ENCODE data around the gene DLGAP1. TPM values are rescaled to one million over a fixed set of nuclear protein-coding genes. Genes with fewer than 3 reads are reported as not detected.

Gene DLGAP1
- total and polyA plus RNA-seq, 5 experiments from 2014 or later = not detected

- POLR2A ChIA-PET = no interaction called here
- Mint-ChIP-seq H3K27me3 (peaks cover 5 to 33% (median 13%) of the 10 kb centered on the region in 5 donors), H3K4me1 (no peaks in the 10 kb centered on the region), H3K9me3 (no peaks in the 10 kb centered on the region), H3K27ac (no peak overlapping the region), H3K4me3 (no peak overlapping the region), H3K36me3 (no peaks in the 10 kb centered on the region)
- ATAC-seq (no peak), DNase-seq (no peak)
Measured at GRCh38 chr18:3793545-3793944, 661.6 kb downstream of the DLGAP1 start.

- ATAC-seq (no peak), DNase-seq (no peak)
- POLR2A ChIA-PET = no interaction called here
- Mint-ChIP-seq H3K27ac (no peak overlapping the region), H3K4me3 (no peak overlapping the region), H3K27me3 (peaks cover 5 to 31% (median 12%) of the 10 kb centered on the region in 5 donors), H3K36me3 (no peaks in the 10 kb centered on the region), H3K4me1 (no peaks in the 10 kb centered on the region), H3K9me3 (no peaks in the 10 kb centered on the region)
Measured at GRCh38 chr18:3793111-3793510, 662.0 kb downstream of the DLGAP1 start.

DNA sequence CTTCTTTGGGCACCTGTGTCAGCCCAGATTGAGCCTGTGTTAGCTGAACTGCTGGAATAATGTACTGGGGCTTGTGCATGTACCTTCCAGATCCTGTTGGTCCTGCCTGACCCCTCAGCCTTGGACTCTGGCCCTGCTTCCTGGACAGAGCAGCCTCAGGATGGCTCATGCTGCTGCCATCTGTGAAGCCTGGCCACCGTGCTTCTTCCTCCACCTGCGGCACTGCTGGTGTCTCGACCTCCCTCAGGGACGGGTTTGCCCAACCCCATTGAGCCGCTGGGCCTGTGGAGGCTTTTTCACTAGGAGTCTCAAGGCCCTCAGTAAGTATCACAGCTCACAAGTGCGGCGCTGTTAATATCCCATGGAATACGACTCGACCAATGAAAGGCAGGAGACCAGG is 662.4 kb downstream of the DLGAP1 start:
- no peaks in the 10 kb centered on the region for H3K9me3 Mint-ChIP-seq
- no peaks in the 10 kb centered on the region for H3K4me1 Mint-ChIP-seq
- no peak overlapping the region for H3K4me3 Mint-ChIP-seq
- POLR2A ChIA-PET = no interaction called here
- DNase-seq (no peak), ATAC-seq (no peak)
- no peak overlapping the region for H3K27ac Mint-ChIP-seq
- H3K36me3 Mint-ChIP-seq = no peaks in the 10 kb centered on the region
- H3K27me3 Mint-ChIP-seq = peaks cover 5 to 28% (median 11%) of the 10 kb centered on the region in 5 donors

DNA sequence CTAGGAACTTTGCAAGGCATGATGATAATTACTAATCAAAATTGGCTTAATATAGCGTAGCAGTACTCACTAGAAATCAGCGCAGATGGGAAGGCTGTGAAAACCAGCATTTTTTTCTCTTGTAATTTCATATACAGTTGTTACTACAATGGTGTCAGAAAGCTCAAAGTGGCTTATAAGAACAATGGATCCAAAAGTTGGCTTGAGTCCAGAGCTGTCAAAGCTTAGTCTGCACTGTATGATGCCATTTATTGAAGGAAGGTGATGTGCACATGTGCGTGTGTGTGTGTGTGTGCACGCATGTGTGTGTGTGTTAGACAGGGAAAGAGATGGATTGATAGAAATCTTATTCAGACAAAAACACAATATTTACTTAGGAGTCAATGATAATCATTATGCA is 663.9 kb downstream of the DLGAP1 start:
- DNase-seq = no peak
- Mint-ChIP-seq H3K27me3 (peaks cover 4 to 24% (median 14%) of the 10 kb centered on the region in 5 donors), H3K9me3 (no peaks in the 10 kb centered on the region), H3K27ac (no peak overlapping the region), H3K36me3 (no peaks in the 10 kb centered on the region), H3K4me1 (no peaks in the 10 kb centered on the region), H3K4me3 (no peak overlapping the region)
- no peak for ATAC-seq
- POLR2A ChIA-PET = no interaction called here

- H3K4me3 Mint-ChIP-seq = no peak overlapping the region
- no peaks in the 10 kb centered on the region for H3K36me3 Mint-ChIP-seq
- DNase-seq (no peak), ATAC-seq (no peak)
- H3K9me3 Mint-ChIP-seq = no peaks in the 10 kb centered on the region
- H3K27me3 Mint-ChIP-seq = peaks cover 2 to 24% (median 14%) of the 10 kb centered on the region in 5 donors
- no peak overlapping the region for H3K27ac Mint-ChIP-seq
- H3K4me1 Mint-ChIP-seq = no peaks in the 10 kb centered on the region
- POLR2A ChIA-PET = no interaction called here
Measured at GRCh38 chr18:3790703-3791102, 664.4 kb downstream of the DLGAP1 start.

DNA sequence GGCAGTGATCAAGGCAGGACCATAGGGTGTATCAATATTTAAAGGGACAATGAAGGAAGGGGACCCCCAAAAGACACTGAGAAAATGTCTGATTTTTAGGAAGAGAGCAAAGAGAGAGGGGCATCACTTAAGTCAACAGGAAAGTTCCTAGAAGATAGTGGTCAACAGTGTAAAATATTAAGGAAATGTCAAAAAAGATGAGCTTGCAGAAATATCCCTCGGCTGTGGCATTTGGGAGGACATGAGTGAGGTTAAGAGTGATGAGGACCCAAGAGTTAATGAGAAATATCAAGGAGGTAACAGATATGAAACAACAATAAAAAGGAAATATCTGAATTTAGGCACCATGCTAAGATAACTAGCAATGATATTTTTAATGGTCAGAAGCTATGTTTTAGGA is 665.6 kb downstream of the DLGAP1 start:
- POLR2A ChIA-PET = no interaction called here

DNA sequence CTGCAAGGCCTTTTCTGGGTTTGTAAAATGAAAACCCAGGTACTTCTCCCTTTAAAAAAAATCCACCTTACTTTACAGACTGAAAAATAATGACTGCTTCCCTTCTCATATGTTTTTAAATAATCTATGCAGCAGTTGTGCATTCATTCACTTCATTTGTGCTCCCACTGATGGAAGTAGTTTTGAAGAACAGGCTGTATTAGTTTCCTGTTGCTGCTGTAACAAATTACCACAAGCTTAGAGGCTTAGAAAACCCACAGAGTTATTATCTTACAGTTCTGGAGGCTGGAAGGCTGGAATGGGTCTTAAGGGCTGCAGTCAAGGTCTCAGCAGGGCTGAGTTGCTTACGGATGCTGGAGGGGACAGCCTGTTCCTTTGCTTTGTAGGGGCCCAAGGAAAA is 670.2 kb downstream of the DLGAP1 start:
- H3K27ac Mint-ChIP-seq = no peak overlapping the region
- no peaks in the 10 kb centered on the region for H3K4me1 Mint-ChIP-seq
- no peak for DNase-seq
- peaks cover 0 to 15% (median 7%) of the 10 kb centered on the region in 5 donors for H3K27me3 Mint-ChIP-seq
- no peak overlapping the region for H3K4me3 Mint-ChIP-seq
- no peaks in the 10 kb centered on the region for H3K36me3 Mint-ChIP-seq
- no peak for ATAC-seq
- POLR2A ChIA-PET = no interaction called here
- peaks cover 0 to 10% (median 0%) of the 10 kb centered on the region in 9 donors for H3K9me3 Mint-ChIP-seq

More for the DNA sequence above, 665.6 kb downstream of the DLGAP1 start:
- H3K4me3 Mint-ChIP-seq = no peak overlapping the region
- DNase-seq (no peak), ATAC-seq (no peak)
- H3K27me3 Mint-ChIP-seq = peaks cover 2 to 21% (median 17%) of the 10 kb centered on the region in 5 donors
- no peaks in the 10 kb centered on the region for H3K4me1 Mint-ChIP-seq
- H3K9me3 Mint-ChIP-seq = peaks cover 0 to 7% (median 0%) of the 10 kb centered on the region in 9 donors
- no peaks in the 10 kb centered on the region for H3K36me3 Mint-ChIP-seq
- no peak overlapping the region for H3K27ac Mint-ChIP-seq

DNA sequence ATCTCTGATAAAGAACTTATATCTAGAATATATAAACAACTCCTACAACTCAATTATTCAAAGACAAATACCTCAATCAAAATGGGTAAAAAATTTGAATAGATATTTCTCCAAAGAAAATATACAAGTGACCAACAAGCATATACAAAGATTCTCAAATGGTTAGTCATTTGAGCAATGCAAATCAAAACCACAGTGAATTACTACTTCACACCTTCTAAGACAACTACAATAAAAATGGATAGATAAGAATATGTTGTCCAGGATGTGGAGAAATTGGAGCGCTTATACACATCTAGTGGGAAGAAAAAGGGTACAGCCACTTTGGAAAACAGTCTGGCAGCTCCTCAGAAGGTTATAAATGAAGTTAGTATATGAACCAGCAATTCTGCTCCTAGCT is 672.2 kb downstream of the DLGAP1 start:
- Mint-ChIP-seq H3K4me1 (no peaks in the 10 kb centered on the region), H3K36me3 (no peaks in the 10 kb centered on the region), H3K9me3 (peaks cover 0 to 10% (median 0%) of the 10 kb centered on the region in 9 donors), H3K4me3 (no peak overlapping the region), H3K27me3 (peaks cover 0 to 8% (median 3%) of the 10 kb centered on the region in 5 donors), H3K27ac (no peak overlapping the region)
- POLR2A ChIA-PET = no interaction called here
- DNase-seq (no peak), ATAC-seq (no peak)

GRCh38 chr18:3777719-3778118 is 677.4 kb downstream of the DLGAP1 start:
- DNase-seq = no peak
- no peak for ATAC-seq
- Mint-ChIP-seq H3K4me1 (no peaks in the 10 kb centered on the region), H3K27me3 (peaks cover 0 to 8% (median 3%) of the 10 kb centered on the region in 5 donors), H3K27ac (no peak overlapping the region), H3K36me3 (no peaks in the 10 kb centered on the region), H3K9me3 (no peaks in the 10 kb centered on the region), H3K4me3 (no peak overlapping the region)
- POLR2A ChIA-PET = no interaction called here

DNA sequence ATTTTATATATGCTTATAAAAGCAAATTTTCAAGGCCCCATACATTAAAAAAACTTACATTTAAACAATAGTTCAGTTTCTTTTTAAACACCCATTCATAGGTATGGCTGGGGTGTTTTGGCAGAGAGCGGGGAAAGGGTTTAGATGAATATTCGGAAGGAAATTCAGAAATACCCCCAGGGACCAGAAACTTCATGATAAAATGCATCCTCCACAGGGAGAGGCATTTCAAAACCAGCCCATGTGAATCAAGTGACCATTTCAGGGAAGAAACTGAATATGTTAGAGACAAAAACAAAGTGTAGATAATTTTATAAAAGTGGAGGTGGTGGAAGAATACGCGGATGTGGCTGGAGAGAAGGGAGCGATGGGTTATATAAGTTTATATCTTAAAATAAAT is 678.0 kb downstream of the DLGAP1 start:
- POLR2A ChIA-PET = no interaction called here
- ATAC-seq (no peak), DNase-seq (no peak)
- Mint-ChIP-seq H3K27me3 (peaks cover 0 to 12% (median 4%) of the 10 kb centered on the region in 5 donors), H3K4me3 (no peak overlapping the region), H3K36me3 (no peaks in the 10 kb centered on the region), H3K9me3 (no peaks in the 10 kb centered on the region), H3K27ac (no peak overlapping the region), H3K4me1 (peaks cover 0 to 5% (median 1%) of the 10 kb centered on the region in 4 donors)

DNA sequence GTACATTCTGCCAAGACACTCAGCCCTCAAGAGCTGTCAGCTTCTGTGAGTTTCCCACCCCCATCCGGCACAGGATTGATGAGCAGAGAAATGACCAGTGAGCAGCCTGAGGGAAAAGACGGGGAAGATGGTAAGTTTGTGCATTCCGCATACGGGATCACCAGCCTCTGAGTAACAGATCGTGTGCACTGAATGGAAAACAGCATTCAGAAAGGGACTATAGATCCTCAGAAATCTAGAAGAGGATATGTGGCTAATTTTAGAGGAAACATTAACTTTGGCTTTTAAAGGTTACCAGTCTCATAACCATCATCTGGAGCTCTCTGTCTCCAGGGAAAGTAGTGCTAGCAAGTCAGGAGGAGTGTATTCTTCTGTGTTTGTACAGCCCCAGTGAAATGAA is 679.1 kb downstream of the DLGAP1 start:
- H3K9me3 Mint-ChIP-seq = no peaks in the 10 kb centered on the region
- ATAC-seq (no peak), DNase-seq (no peak)
- H3K36me3 Mint-ChIP-seq = no peaks in the 10 kb centered on the region
- POLR2A ChIA-PET = no interaction called here
- peaks cover 0 to 18% (median 9%) of the 10 kb centered on the region in 5 donors for H3K27me3 Mint-ChIP-seq
- peaks cover 5 to 16% (median 9%) of the 10 kb centered on the region in 4 donors for H3K4me1 Mint-ChIP-seq
- no peak overlapping the region for H3K4me3 Mint-ChIP-seq
- no peak overlapping the region for H3K27ac Mint-ChIP-seq

- H3K4me1 Mint-ChIP-seq = peaks cover 9 to 19% (median 12%) of the 10 kb centered on the region in 4 donors
- no peak for ATAC-seq
- POLR2A ChIA-PET = no interaction called here
- DNase-seq = no peak
- no peaks in the 10 kb centered on the region for H3K9me3 Mint-ChIP-seq
- no peaks in the 10 kb centered on the region for H3K36me3 Mint-ChIP-seq
- H3K4me3 Mint-ChIP-seq = no peak overlapping the region
- H3K27ac Mint-ChIP-seq = no peak overlapping the region
- H3K27me3 Mint-ChIP-seq = peaks cover 2 to 33% (median 18%) of the 10 kb centered on the region in 5 donors
Measured at GRCh38 chr18:3773303-3773702, 681.8 kb downstream of the DLGAP1 start.

GRCh38 chr18:3771121-3771971 is 683.8 kb downstream of the DLGAP1 start:
- ATAC-seq (peak; percentile 95 to 98), DNase-seq (peak; percentile 41 to 75 (median 66))
- POLR2A ChIA-PET = no interaction called here
- no peaks in the 10 kb centered on the region for H3K36me3 Mint-ChIP-seq
- H3K4me1 Mint-ChIP-seq = peaks cover 9 to 19% (median 12%) of the 10 kb centered on the region in 4 donors
- peak overlapping the region; percentile 46 to 82 (median 70) for H3K4me3 Mint-ChIP-seq
- H3K27me3 Mint-ChIP-seq = peaks cover 6 to 42% (median 22%) of the 10 kb centered on the region in 5 donors
- peaks cover 0 to 1% (median 0%) of the 10 kb centered on the region in 9 donors for H3K9me3 Mint-ChIP-seq
- peak overlapping the region in 4 of 10 donors; percentile 6 to 52 (median 16) for H3K27ac Mint-ChIP-seq
